GM19035 (cell line): Measurements from ENCODE around the gene EPHA2.

Source experiments
- ATAC-seq: cut with Tn5 transposase; IDR thresholded peaks from one replicate; pipeline ENCODE4 v1.9.1; 2021; ENCODE audit not compliant: unreplicated experiment

The EPHA2 gene

DNA sequence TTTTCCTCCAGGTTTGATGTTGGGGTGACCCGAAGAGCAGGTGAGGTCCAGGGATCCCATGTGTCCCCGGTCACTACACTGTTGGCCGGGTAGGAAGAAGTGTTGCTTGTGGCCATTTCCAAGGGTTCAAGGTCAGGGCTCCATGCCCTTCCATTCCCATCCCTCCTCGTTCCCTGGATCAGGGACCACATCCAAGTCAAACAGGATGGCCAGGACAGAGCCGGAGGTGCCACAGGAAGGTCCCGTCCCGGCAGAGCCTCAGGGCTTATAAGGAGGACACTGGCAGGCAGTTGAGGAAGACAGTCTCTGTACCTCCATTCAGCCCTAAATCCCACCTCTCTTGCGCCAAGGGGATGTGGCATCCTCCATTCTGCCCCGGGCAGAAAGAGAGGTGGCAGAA is 60.4 kb downstream of the EPHA2 start:
- no peak for ATAC-seq

DNA sequence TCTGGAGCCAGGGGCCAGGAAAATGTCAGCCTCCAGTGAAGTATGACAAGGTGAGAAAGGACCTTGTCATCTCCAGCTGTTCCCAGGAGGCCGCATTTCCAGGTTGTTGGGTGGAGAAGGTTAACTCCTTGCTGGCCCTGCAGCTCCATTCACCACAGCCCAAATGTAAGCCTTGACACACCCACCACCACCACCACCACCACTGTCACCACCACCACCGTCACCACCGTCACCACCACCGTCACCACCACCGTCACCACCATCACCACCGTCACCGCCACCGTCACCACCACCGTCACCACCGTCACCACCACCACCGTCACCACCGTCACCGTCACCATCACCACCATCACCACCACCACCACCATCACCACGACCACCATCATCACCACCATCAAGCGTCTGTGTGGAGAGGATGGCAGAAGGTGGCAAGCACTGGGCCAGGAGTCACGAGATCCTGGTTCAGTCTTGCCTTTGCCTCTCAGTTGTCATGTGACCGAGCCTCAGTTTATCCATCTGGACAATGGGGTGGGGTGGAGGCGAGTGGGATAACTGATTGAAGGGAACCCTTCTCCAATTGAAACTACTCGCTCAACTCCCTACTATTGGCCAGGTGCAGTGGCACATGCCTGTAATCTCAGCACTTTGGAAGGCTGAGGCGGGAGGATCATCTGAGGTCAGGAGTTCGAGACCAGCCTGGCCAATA is 61.3 kb downstream of the EPHA2 start:
- no peak for ATAC-seq

DNA sequence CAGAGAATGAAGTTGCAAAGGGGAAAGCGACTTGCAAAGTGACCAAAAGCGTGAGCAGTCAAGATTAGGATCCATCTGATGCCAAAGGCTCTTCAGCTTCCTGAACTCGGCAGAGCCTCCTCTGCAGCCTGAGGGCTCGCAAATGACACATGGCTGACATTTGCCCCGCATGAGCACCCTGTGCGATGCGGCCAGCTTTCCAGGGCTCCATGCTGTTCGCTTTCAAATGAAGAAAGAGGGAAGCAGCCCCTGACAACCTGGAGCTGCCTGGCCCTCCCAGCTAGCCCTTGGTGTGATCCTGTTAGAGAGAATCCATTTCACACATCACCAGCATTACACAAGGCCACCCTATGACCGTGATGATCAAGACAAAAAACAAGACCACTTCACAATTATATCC is 62.3 kb downstream of the EPHA2 start:
- no peak for ATAC-seq

DNA sequence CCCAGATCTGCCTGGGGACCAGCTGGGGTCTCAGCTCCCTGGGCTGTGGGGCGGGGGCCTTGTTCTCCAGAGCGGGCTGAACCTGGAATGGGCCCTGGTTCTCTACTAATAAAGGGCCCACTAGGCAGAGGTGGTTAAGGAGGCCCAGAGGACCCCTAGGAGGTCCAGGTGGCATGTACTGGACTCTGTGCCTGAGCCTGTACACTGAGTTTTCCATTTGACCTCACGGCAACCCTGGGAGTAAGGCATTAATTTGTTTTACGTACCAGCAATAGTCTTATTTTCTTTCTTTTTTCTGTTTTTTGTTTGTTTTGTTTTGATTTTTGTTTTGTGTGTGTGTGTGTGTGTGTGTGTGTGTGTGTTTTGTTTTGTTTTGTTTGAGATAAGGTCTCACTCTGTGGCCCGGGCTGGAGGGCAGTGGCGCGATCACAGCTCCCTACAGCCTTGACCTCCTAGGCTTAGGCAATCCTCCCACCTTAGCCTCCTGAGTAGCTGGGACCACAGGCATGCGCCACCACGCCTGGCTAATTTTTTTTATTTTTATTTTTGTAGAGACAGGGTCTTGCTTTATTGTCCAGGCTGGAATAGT is 62.9 kb downstream of the EPHA2 start:
- no peak for ATAC-seq

DNA sequence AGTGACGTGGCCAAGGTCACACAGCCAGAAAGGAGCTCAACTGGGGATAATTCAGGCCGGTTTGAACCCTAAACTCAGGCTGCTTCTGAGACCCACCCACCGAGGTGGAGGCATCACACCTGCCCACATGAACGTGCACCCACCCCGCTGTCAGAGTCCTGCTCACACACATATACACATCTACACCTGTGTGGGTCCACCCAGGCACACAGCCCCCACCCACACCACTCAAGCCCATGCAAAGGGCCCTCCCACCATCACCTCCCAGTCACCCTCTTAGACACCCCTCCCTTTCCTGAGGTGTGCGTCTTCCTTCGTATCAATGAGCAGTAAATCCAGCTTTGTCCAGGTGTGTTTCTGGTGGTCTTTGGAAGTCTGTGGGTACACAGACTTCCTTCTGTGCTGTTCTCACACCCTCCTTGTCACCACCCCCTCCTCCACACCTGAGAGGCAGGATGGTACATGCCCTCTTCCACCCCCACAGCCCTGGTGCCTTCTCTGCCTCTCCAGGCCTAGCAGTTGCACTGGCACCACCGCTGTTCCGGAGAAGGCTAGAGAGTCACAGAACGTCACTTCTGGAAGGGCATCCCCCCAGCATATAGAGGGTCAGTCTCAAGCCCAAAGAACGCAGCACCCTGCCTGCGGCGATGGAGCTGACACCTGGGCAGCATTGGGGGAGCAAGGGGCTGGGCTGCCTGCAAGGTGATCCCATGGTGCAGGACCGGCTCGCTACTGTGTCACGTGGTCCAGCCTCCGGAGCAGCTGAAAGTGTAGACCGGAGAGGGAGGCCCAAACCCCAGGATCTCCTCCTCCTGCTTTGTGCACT is 63.6 kb downstream of the EPHA2 start:
- ATAC-seq: no peak

DNA sequence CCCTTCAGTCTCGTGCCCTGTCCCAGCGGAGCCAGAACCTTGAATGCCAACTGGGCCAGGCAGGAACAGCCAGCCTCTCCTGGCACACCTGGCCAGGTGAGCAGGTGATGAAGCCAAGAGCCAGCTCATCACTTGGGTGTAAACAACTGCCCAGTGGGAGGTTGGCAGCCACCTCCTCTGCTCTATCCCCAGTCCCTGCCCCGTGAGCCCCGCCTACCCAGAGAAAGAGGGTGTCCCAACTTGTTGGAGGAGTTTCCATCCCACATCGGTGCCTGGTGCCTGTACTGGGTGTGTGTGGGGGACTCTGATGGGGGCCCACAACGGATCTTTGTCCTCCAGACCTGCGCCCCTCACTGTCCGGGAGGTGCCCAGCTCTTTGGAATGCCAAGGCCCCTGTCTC is 64.6 kb downstream of the EPHA2 start:
- no peak for ATAC-seq

DNA sequence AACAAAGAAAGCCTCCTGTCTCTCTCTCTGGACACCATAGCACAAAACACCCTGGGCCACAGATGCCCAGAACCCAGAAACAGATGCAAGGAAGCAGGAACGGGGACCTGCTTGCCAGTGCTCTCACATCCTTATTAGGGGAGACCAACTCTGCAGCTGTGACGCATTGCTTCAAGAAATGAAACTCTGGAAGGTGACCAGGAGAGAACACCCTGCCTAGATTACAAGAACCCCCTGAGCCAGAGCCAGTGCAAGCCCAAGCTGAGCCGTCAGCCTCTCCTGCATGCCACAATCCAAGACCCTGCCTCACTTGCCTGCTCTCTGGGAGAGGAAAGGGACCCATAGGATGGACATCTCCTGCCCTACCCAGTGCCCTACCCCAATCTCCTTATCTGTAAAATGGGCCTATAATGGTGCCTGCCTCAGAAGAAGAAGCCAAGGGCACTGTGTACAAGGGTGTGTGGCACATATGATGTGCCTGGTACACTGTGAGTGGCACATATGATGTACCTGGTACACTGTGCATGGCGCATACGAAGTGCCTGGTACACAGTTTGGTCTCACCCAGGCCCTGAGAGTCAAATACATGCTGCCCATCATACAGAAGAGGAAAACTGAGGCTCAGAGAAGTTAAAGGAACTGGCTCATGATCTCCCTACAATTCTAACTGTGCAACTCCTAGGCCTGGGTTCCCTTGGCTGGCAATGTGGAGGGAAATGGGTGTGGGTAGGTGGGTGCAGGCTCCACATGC is 65.6 kb downstream of the EPHA2 start:
- no peak for ATAC-seq

DNA sequence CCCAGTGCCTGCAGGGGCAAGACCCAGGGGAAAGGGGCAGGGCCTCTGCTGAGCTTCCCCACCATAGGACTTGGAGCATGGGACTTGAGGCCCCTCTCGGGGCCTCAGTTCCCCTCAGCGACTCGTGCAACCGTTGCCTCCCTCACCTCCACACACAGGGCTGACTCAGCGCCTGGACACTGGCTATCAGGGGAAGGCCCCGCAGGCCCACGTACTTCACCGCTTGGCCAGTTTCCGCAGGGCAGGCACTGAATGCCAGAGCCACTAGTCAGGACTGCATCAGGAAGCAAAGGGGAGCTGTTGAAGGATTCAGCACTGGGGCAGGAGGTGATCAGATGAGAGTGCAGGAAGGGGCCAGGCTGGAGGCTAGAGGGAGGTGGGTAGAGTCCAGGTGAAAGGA is 66.9 kb downstream of the EPHA2 start:
- no peak for ATAC-seq

DNA sequence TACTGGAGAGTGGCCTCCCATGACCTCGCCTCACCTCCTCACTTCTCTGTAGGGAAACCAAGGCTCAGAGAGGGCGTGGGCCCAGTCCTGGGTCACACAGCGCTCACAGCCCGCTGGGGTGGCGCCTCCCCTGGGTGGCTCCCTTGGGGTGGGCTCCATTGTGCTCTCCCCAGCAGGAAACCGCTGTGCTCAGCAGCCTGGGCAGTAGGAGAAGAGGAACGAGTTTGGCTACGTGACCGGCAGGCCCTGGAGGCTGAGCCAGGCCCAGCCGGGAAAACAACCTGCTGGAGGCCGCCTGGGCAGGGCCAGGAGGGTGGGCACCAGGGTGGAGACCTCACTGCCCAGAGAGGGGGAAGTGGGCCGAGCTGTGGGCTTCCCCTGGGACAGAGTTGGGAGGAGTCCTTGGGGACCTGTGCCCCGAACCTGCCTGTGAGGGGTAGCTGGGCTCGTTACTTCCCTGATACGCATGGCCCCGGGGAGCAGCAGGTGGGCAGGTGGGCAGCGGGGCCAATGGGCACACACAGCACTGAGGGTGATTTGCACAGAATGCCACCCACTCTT is 67.4 kb downstream of the EPHA2 start:
- no peak for ATAC-seq

DNA sequence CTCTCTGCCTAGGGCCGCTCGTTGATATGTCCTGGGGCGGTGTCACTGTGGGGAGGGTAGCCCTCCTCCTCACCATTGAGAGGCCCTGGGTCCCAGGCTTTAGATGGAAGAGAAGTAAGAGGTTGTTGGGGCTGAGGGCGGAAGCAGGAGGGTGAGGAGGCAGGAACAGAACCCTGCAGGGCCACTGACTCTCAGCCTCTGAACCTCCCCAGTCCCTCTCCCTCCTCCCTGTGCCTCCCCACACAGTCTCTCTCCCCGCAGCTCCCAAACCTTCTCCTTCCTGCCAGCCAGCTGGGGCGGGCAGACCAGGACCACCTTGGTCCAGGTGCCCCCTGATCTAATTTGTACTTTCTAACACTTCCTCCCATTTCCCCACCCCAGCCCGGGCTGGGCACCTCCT is 68.1 kb downstream of the EPHA2 start:
- no peak for ATAC-seq

DNA sequence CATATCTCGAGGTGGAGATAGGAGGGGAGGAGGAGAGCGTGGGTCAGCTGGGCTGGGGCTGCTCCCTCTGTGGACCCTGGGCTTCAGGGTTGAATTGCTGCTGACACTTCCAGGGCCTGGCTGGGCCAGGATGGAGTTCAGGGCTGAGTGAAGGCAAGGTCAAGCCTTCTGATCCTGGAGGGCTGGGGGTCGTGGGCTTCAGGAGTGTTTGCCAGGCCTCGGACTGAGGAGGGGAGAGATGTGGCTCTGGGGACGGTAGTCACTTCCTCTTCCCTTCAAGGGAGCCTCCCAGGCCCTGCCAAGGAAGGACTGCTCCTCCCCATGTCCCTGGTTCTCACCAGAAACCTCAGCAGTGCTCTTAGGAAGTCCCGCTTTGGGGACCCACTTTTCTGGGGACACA is 70.3 kb downstream of the EPHA2 start:
- no peak for ATAC-seq

DNA sequence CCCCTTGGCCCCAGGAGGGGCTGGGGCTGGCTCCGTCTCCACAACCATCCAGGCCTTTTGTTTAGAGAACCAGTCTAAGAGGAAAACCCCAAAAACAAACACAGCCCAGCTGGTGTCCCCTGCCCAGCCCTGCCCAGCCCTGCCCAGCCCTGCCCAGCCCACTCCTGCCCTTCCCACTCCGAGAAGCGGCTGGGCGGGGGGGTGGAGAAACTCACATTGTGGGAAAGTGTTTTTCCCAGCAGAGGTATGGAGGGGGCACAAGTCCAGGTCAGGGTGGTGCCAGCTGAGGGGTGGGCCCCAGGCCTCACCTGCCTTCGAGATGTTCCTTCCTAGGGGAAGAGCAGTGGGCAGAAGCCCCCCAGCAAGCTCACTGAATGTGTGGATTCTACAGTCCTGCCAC is 72.4 kb downstream of the EPHA2 start:
- ATAC-seq: no peak

DNA sequence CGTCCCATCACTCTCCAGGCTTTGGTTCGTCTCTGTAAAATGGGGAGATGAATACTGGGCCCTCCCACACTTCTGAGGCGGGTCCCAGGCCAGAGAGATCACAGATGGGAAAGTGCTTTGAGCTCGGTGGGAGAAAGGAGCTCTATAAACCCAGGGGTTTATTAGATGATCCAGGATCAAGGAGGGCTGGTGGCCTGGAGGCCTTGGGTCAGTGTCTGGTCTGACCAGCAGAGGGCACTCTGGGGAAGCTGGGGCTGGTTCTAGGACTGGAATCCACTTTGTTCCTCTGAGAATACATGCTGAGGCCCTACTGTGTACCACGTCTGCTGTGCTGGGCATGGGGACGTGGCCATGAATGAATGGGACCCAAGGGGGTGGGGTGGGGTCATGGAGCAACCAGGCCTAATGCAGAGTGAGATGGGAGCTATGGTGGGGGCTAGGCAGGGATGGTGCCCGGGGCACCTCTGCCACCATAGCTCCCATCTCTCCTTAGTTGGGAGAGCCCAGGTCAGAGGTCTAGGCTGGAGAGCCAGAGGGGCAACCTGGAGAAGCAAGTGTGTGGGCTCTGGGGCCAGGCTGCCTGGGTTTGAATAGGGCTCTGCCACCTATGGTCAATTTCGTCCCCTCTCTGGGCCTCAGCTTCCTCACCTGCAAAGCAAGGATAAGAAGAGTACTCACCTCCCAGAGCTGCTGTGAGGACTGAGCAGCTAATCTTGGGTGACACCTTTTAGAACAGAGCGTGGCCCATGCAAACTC is 73.4 kb downstream of the EPHA2 start:
- ATAC-seq: no peak

DNA sequence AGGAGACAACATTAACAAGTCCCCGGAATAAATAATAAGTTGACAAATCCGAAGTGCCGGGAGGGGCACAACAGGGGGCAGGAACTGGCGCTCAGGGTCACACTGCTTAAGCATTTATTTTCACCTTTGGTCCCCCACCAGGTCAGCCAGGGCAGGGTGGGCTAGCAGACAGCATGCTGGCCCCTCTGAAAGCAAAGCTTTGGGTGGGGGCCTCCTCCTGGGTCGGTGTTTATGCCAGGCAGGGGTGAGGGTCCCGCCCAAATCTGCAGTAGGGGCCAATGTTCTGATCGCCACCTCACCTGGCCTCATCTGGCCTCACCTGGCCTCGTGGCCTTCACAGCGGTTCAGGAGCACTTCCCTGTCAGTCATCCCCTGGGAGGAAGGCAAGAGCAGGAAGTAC is 74.2 kb downstream of the EPHA2 start:
- ATAC-seq: no peak

DNA sequence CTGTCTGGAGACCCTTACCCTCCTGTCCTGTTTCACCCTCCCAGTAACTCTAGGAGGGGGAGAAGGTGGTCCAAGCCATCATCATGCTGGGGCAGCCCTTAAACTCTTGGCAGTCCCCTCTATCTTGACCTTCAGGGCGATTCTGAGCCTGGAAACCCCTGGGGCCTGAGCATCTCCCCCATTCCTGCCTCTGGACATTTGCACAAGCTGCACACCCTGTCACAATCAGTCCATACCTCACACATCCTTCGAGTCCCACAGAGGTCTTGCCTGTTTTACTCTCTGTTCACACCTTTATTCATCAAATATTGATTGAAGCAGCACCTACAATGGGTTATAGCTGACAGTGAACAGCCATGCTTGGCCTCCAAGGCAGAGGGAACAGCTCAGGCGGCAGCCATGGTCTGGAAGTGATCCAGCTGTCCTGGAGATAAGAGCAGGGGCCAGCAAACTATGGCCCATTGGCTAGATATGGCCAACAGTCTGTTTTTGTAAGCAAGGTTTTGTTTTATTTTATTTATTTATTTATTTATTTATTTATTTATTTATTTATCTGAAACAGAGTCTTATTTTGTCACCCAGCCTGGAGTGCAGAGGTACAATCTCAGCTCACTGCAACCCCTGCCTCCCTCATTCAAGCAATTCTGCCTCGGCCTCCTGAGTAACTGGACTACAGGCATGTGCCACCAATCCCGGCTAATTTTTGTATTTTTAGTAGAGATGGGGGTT is 75.3 kb downstream of the EPHA2 start:
- no peak for ATAC-seq

DNA sequence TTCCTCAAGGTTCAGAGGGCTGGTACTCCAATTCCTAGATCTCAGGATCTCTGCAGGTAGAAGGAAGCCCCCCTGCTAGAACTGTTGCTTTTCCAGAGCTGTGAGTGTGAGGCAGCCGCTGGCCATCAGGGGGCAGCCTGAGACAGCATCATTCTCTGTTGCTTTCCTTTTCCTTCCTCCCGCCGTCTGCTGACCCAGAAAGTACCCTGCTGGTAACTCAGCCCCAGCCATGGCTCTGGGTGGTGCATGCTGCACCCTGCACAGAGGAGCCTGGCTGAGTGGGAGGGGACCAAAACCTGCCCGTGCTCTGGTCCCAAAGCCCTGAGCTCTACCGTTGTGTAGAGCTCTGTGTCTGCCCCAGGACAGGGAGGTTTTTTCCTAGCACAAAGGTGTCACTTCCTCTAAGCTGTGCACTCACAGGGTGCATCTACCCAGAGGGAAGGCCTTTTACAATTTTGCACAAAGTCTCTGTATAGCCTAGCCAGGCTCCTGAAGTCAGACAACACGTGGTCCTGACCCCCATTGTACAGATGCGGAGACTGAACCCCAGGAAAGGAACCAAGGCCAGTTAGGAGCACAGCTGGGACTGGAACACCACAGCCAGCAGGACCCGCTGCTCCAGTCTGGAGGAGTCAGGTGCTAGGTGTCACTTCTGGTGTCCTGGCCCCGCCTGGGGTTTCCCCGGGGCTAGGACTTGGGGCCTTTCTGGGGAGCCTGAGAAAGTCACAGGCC is 76.8 kb downstream of the EPHA2 start:
- no peak for ATAC-seq

DNA sequence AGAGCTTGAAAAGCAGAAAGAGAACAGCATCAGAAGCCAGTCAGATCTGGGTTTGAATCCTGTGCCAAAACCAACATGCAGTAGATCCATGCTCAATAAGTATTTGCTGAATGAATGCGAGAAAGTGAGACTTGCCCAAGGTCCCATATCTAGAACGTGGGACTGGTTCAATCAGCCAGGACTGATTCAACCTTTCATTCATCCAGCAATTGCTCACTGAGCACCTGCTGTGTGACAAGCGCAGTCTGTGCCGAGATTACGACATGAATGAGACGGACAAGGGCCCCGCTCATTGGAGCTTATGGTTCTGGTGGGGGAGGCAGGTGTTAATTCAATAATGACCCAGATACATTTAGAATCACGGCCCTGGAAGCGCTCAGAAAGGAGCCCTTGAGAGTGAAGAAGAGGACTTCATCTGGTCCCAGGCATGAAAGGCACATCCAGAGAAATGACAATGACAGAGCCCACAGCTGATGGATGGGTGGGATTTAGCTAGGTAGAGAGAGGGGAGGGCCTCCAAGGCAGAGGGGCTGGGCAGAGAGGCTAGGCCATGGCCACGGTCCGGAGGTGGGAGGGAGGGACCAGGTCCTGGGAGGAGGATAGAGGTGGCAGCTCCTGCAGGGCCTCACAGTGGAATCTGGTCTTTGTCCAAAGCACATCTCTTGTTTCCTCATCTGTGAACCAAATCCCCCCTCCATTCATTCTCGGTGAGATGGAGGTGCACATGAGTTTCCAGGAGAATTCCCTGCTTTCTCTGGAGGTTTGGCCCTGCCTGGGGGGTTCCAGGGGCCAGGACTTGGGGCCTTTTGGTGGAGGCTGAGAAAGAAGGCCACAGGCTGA is 78.2 kb downstream of the EPHA2 start:
- ATAC-seq: no peak

DNA sequence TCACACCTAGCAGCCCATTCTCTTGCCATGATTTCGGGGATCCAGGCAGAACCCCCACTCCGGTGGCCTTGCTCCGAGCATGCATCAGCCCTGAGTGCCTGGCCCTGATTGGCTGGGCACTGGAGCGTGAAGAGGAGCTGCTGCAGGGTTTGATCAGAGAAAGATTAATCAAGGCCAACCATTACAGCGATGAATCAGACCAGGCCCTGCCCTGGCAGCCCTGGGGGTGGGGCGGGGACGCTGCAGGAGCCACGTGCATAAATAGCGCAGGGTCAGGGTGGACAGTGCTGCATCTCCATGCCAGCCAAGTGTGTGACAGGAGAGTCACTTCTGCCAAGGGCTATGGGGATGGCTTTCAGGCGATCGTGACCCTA is 79.0 kb downstream of the EPHA2 start:
- no peak for ATAC-seq
